ENCODE measurements around the gene PABPN1L. TPM values are rescaled to one million over a fixed set of nuclear protein-coding genes. Genes with fewer than 3 reads are reported as not detected.

PABPN1L gene
- polyA plus RNA-seq, 1 experiment: not detected

DNA sequence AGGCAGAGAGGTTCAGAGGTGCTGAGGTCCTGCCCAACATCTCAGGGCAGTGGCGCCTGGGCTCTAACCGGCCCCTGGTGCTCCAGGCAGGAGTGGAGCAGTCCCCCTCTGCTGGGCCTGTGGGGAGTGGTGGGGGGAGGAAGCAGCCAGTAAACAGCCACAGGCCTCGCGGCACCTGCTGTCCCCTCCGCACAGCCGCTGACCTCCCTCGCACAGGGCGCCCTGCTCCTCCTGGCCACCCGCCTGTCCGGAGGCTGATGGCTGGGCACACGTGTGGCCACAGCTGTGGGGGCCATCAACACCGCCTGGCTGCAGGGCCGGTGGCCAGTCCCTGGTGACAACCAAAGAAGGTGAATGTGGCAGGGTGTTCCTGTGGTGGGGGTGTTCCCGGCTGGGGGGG, 36.8 kb upstream of the PABPN1L start:
- POLR2A ChIA-PET: no interaction called here
- Histone ChIP-seq H3K9me3 (ENCODE audit: control insufficient read depth, insufficient read depth, low read length) (peaks cover 3% of the 10 kb centered on the region; the same call in 1 of the 2 replicates), H3K27ac (ENCODE audit: low read depth, low read length) (no peak overlapping the region), H3K27me3 (ENCODE audit: control insufficient read depth, insufficient read depth, low read length) (peaks cover 30% of the 10 kb centered on the region), H3K4me3 (ENCODE audit: low read depth, low read length) (no peak overlapping the region)
- TF ChIP-seq CTCF (IDR thresholded peaks at IDR 0.05; ENCODE audit: low read depth, low read length): no peak
- CTCF ChIA-PET: no interaction called here
- no peak for DNase-seq (ENCODE audit: low read depth, low spot score)

GRCh38 chr16:88902744-88903143, 36.3 kb upstream of the PABPN1L start:
- peaks cover 3% of the 10 kb centered on the region; the same call in 1 of the 2 replicates for H3K9me3 ChIP-seq (ENCODE audit: control insufficient read depth, insufficient read depth, low read length)
- CTCF ChIA-PET: no interaction called here
- H3K27ac ChIP-seq (ENCODE audit: low read depth, low read length): no peak overlapping the region
- peaks cover 30% of the 10 kb centered on the region for H3K27me3 ChIP-seq (ENCODE audit: control insufficient read depth, insufficient read depth, low read length)
- POLR2A ChIA-PET: no interaction called here
- TF ChIP-seq CTCF (IDR thresholded peaks at IDR 0.05; ENCODE audit: low read depth, low read length): no peak
- no peak for DNase-seq (ENCODE audit: low read depth, low spot score)
- no peak overlapping the region for H3K4me3 ChIP-seq (ENCODE audit: low read depth, low read length)

GRCh38 chr16:88901718-88902337, 35.4 kb upstream of the PABPN1L start:
- ChIA-PET CTCF (no interaction called here), POLR2A (no interaction called here)
- Histone ChIP-seq H3K27me3 (ENCODE audit: control insufficient read depth, insufficient read depth, low read length) (peaks cover 30% of the 10 kb centered on the region), H3K9me3 (ENCODE audit: control insufficient read depth, insufficient read depth, low read length) (peaks cover 3% of the 10 kb centered on the region; the same call in 1 of the 2 replicates), H3K4me3 (ENCODE audit: low read depth, low read length) (no peak overlapping the region), H3K27ac (ENCODE audit: low read depth, low read length) (no peak overlapping the region)
- no peak for DNase-seq (ENCODE audit: low read depth, low spot score)
- no peak for TF ChIP-seq CTCF (IDR thresholded peaks at IDR 0.05; ENCODE audit: low read depth, low read length)

DNA sequence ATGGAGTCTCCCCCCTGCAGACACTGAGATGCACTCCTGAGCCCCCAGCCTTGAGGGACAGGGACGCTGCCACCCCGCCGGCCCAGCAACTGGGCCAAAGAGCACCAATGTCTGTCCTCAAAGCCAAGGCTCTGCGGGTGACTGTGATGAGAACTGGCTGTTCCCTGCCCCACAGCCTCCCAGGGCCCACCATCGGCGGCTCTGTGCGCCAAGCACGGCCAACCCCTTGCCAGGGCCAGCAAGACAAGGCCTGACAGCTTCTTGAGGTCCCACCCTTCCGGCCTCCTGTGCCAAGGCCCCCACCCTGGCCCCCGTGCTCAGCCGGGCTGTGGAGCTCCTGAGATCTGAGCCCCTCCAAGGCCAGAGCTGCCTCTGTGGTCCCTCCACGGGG, 34.2 kb upstream of the PABPN1L start:
- TF ChIP-seq CTCF (IDR thresholded peaks at IDR 0.05; ENCODE audit: low read depth, low read length): no peak
- H3K27me3 ChIP-seq (ENCODE audit: control insufficient read depth, insufficient read depth, low read length): peaks cover 30% of the 10 kb centered on the region
- DNase-seq (ENCODE audit: low read depth, low spot score): no peak
- ChIA-PET CTCF (no interaction called here), POLR2A (no interaction called here)
- H3K4me3 ChIP-seq (ENCODE audit: low read depth, low read length): no peak overlapping the region
- H3K9me3 ChIP-seq (ENCODE audit: control insufficient read depth, insufficient read depth, low read length): peaks cover 3% of the 10 kb centered on the region; the same call in 1 of the 2 replicates
- no peak overlapping the region for H3K27ac ChIP-seq (ENCODE audit: low read depth, low read length)

- no peak for DNase-seq (ENCODE audit: low read depth, low spot score)
- POLR2A ChIA-PET: no interaction called here
- Histone ChIP-seq H3K27ac (ENCODE audit: low read depth, low read length) (no peak overlapping the region), H3K9me3 (ENCODE audit: control insufficient read depth, insufficient read depth, low read length) (peaks cover 3% of the 10 kb centered on the region; the same call in 1 of the 2 replicates), H3K27me3 (ENCODE audit: control insufficient read depth, insufficient read depth, low read length) (peaks cover 30% of the 10 kb centered on the region), H3K4me3 (ENCODE audit: low read depth, low read length) (no peak overlapping the region)
- CTCF ChIA-PET: no interaction called here
- no peak for TF ChIP-seq CTCF (IDR thresholded peaks at IDR 0.05; ENCODE audit: low read depth, low read length)
Observed at GRCh38 chr16:88899901-88900661, 33.6 kb upstream of the PABPN1L start.
